MM.1S (cell line): ENCODE measurements around the gene ZNF556.

Source experiments
- EZH2 ChIP-seq: fragments of 300-600 bp; sonication (generic); optimal IDR thresholded peaks from 2 replicates; pipeline ENCODE3; 2017; ENCODE audit warnings: low read depth, mild to moderate bottlenecking, antibody characterized with exemption, low read length, mixed read lengths
- EZH2phosphoT487 ChIP-seq: fragments of 300-600 bp; sonication (generic); IDR thresholded peaks from 2 replicates; pipeline ENCODE4 v1.6.1; 2018; ENCODE audit warnings: antibody characterized with exemption, low read length

- TF ChIP-seq EZH2phosphoT487: no peak
- TF ChIP-seq EZH2: no peak
These were observed 40.1 kb upstream of the ZNF556 start for GRCh38 chr19:2827022-2827421.
